HL-60 (cell line): Measurements from ENCODE around the gene PPP6R2.

Experiments used
- DNase-seq, 2 experiments: peaks; one replicate each; pipeline ENCODE4 v3.0.0-alpha.2; 2010 to 2020; ENCODE audit warnings: low read depth in 1 of 2, low spot score in 1 of 2
- H3K27ac ChIP-seq: fragments of 250-450 bp; sonication (Bioruptor Pico); replicated peaks from 2 replicates; pipeline ENCODE4 v1.5.1; 2020; ENCODE audit warnings: mild to moderate bottlenecking, moderate library complexity
- H3K27me3 ChIP-seq: fragments of 250-450 bp; sonication (Bioruptor Pico); 2 replicates; pipeline ENCODE4 v1.5.1; 2021; ENCODE audit warnings: mild to moderate bottlenecking, moderate library complexity; ENCODE audit not compliant: insufficient read depth, poor library complexity, severe bottlenecking
- H3K4me3 ChIP-seq: replicated peaks from 2 replicates; pipeline ENCODE4 v1.5.1; 2011; ENCODE audit warnings: mild to moderate bottlenecking, control low read depth, low read length; ENCODE audit not compliant: insufficient read depth
- GABPA ChIP-seq: IDR thresholded peaks from 2 replicates; pipeline ENCODE4 v1.6.1; 2012; ENCODE audit warnings: low read depth
- POLR2AphosphoS5 ChIP-seq: IDR thresholded peaks from 2 replicates; pipeline ENCODE4 v1.6.1; 2012; ENCODE audit warnings: low read depth
- SPI1 ChIP-seq: IDR thresholded peaks from 2 replicates; pipeline ENCODE4 v1.6.1; 2012; ENCODE audit warnings: low read depth, mild to moderate bottlenecking, borderline replicate concordance
- TF ChIP-seq, protein P1 (sequence below): IDR thresholded peaks from 2 replicates; pipeline ENCODE4 v1.6.1; 2012; ENCODE audit warnings: low read depth; ENCODE audit not compliant: insufficient replicate concordance
- TF ChIP-seq, protein P2 (sequence below): IDR thresholded peaks from one replicate; pipeline ENCODE4 v1.5.1; 2011; ENCODE audit warnings: low read length, control low read depth, inconsistent platforms; ENCODE audit not compliant: insufficient read depth

The PPP6R2 gene

DNA sequence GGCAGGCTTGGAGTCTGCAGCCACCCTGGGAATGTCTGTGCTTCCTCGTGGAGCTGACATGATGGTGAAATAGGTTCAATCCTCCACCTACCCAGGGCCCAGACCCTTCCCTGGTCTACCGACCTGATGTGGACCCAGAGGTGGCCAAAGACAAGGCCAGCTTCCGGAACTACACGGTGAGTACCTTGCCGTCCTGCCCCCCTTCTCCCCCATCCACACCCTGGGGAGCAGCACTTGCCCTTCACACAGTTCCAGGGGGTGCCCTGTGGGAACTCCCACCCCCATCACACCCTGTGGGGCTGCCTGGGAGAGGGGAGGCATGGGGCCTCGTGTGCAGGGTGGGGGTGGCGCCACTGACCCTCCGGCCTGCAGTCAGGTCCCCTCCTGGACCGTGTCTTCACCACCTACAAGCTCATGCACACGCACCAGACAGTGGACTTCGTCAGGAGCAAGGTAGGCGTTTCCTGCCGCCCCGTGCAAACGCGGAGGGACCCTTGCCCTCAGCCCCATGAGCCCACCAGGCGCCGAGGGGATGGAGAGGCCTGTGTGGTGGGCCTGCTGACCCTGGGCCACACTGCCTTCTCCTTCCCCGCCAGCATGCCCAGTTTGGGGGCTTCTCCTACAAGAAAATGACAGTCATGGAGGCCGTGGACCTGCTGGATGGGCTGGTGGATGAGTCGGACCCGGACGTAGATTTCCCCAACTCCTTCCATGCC lies 144.3 kb downstream of the PPP6R2 start:
- no peak for DNase-seq
- Histone ChIP-seq H3K27me3 (no peaks in the 10 kb centered on the region), H3K4me3 (no peak overlapping the region), H3K27ac (no peak overlapping the region)
- no peak for TF ChIP-seq POLR2AphosphoS5
- TF ChIP-seq, protein P1, sequence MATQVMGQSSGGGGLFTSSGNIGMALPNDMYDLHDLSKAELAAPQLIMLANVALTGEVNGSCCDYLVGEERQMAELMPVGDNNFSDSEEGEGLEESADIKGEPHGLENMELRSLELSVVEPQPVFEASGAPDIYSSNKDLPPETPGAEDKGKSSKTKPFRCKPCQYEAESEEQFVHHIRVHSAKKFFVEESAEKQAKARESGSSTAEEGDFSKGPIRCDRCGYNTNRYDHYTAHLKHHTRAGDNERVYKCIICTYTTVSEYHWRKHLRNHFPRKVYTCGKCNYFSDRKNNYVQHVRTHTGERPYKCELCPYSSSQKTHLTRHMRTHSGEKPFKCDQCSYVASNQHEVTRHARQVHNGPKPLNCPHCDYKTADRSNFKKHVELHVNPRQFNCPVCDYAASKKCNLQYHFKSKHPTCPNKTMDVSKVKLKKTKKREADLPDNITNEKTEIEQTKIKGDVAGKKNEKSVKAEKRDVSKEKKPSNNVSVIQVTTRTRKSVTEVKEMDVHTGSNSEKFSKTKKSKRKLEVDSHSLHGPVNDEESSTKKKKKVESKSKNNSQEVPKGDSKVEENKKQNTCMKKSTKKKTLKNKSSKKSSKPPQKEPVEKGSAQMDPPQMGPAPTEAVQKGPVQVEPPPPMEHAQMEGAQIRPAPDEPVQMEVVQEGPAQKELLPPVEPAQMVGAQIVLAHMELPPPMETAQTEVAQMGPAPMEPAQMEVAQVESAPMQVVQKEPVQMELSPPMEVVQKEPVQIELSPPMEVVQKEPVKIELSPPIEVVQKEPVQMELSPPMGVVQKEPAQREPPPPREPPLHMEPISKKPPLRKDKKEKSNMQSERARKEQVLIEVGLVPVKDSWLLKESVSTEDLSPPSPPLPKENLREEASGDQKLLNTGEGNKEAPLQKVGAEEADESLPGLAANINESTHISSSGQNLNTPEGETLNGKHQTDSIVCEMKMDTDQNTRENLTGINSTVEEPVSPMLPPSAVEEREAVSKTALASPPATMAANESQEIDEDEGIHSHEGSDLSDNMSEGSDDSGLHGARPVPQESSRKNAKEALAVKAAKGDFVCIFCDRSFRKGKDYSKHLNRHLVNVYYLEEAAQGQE, result no peak

DNA sequence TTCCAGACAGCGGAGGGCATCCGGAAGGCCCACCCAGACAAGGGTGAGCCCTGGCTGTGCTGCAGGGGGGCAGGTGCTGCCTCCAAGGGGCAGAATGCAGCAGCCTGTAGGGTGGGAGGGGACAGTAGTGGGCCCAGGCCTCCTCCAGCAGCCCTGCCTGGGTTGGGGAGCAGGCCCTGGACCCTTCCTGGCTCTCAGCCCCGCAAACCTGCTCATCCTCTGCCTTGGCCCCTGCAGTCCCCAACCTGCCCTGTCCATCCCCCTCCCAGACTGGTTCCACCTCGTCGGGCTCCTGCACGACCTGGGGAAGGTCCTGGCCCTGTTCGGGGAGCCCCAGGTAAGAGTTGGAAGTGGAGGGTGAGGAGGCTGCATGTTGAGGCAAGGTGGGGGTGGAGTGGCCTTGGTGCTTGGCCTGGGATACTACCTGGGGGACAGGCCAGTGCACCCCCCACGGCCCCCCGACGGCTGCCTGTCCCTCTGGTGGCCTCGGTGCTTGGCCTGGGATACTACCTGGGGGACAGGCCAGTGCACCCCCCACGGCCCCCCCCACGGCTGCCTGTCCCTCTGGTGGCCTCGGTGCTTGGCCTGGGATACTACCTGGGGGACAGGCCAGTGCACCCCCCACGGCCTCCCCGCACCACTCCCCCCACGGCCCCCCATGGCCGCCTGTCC lies 145.0 kb downstream of the PPP6R2 start:
- no peak for DNase-seq
- Histone ChIP-seq H3K4me3 (no peak overlapping the region), H3K27me3 (no peaks in the 10 kb centered on the region), H3K27ac (no peak overlapping the region)
- TF ChIP-seq, protein P1, result no peak
- no peak for TF ChIP-seq POLR2AphosphoS5
- TF ChIP-seq, protein P2, sequence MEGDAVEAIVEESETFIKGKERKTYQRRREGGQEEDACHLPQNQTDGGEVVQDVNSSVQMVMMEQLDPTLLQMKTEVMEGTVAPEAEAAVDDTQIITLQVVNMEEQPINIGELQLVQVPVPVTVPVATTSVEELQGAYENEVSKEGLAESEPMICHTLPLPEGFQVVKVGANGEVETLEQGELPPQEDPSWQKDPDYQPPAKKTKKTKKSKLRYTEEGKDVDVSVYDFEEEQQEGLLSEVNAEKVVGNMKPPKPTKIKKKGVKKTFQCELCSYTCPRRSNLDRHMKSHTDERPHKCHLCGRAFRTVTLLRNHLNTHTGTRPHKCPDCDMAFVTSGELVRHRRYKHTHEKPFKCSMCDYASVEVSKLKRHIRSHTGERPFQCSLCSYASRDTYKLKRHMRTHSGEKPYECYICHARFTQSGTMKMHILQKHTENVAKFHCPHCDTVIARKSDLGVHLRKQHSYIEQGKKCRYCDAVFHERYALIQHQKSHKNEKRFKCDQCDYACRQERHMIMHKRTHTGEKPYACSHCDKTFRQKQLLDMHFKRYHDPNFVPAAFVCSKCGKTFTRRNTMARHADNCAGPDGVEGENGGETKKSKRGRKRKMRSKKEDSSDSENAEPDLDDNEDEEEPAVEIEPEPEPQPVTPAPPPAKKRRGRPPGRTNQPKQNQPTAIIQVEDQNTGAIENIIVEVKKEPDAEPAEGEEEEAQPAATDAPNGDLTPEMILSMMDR, result no peak
- TF ChIP-seq SPI1, result no peak
- no peak for TF ChIP-seq GABPA

DNA sequence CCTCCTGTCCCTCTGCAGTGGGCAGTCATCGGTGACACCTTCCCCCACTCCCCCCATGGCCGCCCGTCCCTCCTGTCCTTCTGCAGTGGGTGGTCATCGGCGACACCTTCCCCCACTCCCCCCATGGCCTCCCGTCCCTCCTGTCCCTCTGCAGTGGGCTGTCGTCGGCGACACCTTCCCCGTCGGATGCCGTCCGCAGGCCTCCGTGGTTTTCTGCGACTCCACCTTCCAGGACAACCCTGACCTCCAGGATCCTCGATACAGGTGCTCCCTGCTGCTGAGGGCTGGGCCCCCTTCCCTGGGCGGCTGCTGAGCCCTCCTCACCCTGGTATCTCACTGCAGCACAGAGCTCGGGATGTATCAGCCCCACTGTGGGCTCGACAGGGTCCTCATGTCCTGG lies 145.8 kb downstream of the PPP6R2 start:
- no peak for DNase-seq
- H3K27me3 ChIP-seq, result no peaks in the 10 kb centered on the region
- TF ChIP-seq GABPA, result no peak
- no peak overlapping the region for H3K27ac ChIP-seq
- no peak overlapping the region for H3K4me3 ChIP-seq

DNA sequence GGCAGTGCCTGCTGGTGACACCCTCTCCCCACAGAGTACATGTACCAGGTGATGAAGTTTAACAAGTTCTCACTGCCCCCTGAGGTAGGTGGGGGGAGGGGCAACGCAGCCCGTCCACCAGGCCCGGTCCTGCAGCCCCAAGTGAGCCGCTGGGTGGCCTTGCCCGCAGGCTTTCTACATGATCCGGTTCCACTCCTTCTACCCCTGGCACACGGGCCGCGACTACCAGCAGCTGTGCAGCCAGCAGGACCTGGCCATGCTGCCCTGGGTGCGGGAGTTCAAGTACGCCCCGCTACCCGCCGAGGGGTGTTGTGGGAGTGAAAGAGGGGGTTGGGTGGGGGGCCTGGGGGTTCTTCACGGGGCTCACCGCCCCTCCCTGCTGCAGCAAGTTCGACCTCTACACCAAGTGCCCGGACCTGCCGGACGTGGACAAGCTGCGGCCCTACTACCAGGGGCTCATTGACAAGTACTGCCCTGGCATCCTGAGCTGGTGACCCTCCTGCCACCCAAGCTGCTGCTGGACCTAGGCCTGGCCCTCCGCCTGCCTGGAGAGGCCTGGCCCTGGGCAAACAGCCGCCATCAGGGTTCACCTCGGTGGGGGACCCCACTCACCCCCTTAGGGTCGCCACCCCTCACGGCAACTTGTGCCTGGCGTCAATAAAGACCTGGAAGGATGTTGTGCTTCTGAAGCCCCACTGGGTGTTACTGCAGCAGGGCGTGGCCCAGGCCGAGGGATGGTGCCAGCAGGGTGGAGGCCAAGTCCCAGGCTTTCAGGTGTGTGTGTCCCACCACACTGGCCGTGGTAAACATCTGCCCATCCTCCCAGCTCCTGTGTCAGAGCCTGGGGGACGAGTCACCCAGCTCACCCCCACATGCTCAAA lies 146.5 kb downstream of the PPP6R2 start:
- DNase-seq, result no peak
- Histone ChIP-seq H3K27ac (no peak overlapping the region), H3K4me3 (no peak overlapping the region), H3K27me3 (no peaks in the 10 kb centered on the region)
- TF ChIP-seq SPI1 (no peak), POLR2AphosphoS5 (no peak), GABPA (no peak)
- TF ChIP-seq, protein P1, result no peak
- TF ChIP-seq, protein P2, result no peak
